ENCODE results near the gene PLOD1.

PLOD1 gene

GRCh38 chr1:11942280-11942679 is 7.8 kb downstream of the PLOD1 start:
- DNase-seq: no peak

- DNase-seq: no peak
These were observed 9.1 kb downstream of the PLOD1 start for GRCh38 chr1:11943619-11944018.

- DNase-seq: no peak
These were observed 9.9 kb downstream of the PLOD1 start for GRCh38 chr1:11944358-11944931.

- no peak for DNase-seq
These were observed 12.1 kb downstream of the PLOD1 start for GRCh38 chr1:11946647-11947046.

GRCh38 chr1:11948822-11949458 is 14.4 kb downstream of the PLOD1 start:
- DNase-seq: no peak

GRCh38 chr1:11951901-11952300 is 17.4 kb downstream of the PLOD1 start:
- DNase-seq: no peak

GRCh38 chr1:11952455-11953109 is 18.1 kb downstream of the PLOD1 start:
- DNase-seq: no peak

- DNase-seq: no peak
These were observed 20.7 kb downstream of the PLOD1 start for GRCh38 chr1:11955221-11955620.

GRCh38 chr1:11957398-11957797 is 22.9 kb downstream of the PLOD1 start:
- no peak for DNase-seq

GRCh38 chr1:11957897-11958296 is 23.4 kb downstream of the PLOD1 start:
- DNase-seq: no peak

- no peak for DNase-seq
These were observed 25.8 kb downstream of the PLOD1 start for GRCh38 chr1:11960276-11960675.

GRCh38 chr1:11960715-11961114 is 26.2 kb downstream of the PLOD1 start:
- DNase-seq: peak; percentile 83

- DNase-seq: peak; percentile 79
These were observed 26.7 kb downstream of the PLOD1 start for GRCh38 chr1:11961230-11961629.

GRCh38 chr1:11963622-11964021 is 29.1 kb downstream of the PLOD1 start:
- DNase-seq: no peak

GRCh38 chr1:11964656-11965055 is 30.1 kb downstream of the PLOD1 start:
- no peak for DNase-seq

- DNase-seq: peak; percentile 32
These were observed 32.6 kb downstream of the PLOD1 start for GRCh38 chr1:11967028-11967547.

- no peak for DNase-seq
These were observed 36.1 kb downstream of the PLOD1 start for GRCh38 chr1:11970441-11971185.

- DNase-seq: no peak
These were observed 43.1 kb downstream of the PLOD1 start for GRCh38 chr1:11977625-11978024.

GRCh38 chr1:11978301-11978700 is 43.8 kb downstream of the PLOD1 start:
- peak; percentile 35 for DNase-seq

GRCh38 chr1:11979028-11979850 is 44.7 kb downstream of the PLOD1 start:
- DNase-seq: no peak

GRCh38 chr1:11979851-11980675 is 45.5 kb downstream of the PLOD1 start, which contains the start of gene MFN2:
TSS of gene MFN2 (plus strand) at chr1:11980444. CDS start at chr1:11989169, 8,725 bp downstream.
- DNase-seq: peak; percentile 96

- no peak for DNase-seq
These were observed 46.1 kb downstream of the PLOD1 start for GRCh38 chr1:11980676-11980972.

Data from suppressor macrophage treated with lipopolysaccharide for 4 hours (primary cell).